GM18505 (cell line): ENCODE results near the gene RGS6.

ENCODE experiments used
- ATAC-seq: cut with Tn5 transposase; IDR thresholded peaks from one replicate; pipeline ENCODE4 v1.9.1; 2021; ENCODE audit not compliant: unreplicated experiment
- POLR2A ChIP-seq: IDR thresholded peaks from 4 replicates; pipeline ENCODE4 v1.6.1; 2011; ENCODE audit warnings: borderline replicate concordance; ENCODE audit not compliant: insufficient read depth, insufficient read length; ENCODE audit errors: extremely low read depth

Gene RGS6

GRCh38 chr14:72008666-72009065 lies 76.4 kb downstream of the RGS6 start:
- TF ChIP-seq POLR2A = no peak
- ATAC-seq = no peak

GRCh38 chr14:72010474-72010873 lies 78.2 kb downstream of the RGS6 start:
- TF ChIP-seq POLR2A = no peak
- ATAC-seq = no peak

- no peak for ATAC-seq
- no peak for TF ChIP-seq POLR2A
These were observed 81.6 kb downstream of the RGS6 start for GRCh38 chr14:72013721-72014345.

GRCh38 chr14:72014486-72014885 lies 82.3 kb downstream of the RGS6 start:
- no peak for TF ChIP-seq POLR2A
- ATAC-seq = no peak

- TF ChIP-seq POLR2A = no peak
- ATAC-seq = no peak
These were observed 85.1 kb downstream of the RGS6 start for GRCh38 chr14:72017290-72017689.

GRCh38 chr14:72023128-72024042 lies 91.2 kb downstream of the RGS6 start:
- TF ChIP-seq POLR2A = no peak
- ATAC-seq = no peak

GRCh38 chr14:72024043-72024407 lies 91.8 kb downstream of the RGS6 start:
- no peak for ATAC-seq
- no peak for TF ChIP-seq POLR2A

- ATAC-seq = no peak
- TF ChIP-seq POLR2A = no peak
These were observed 92.3 kb downstream of the RGS6 start for GRCh38 chr14:72024504-72024903.

- ATAC-seq = no peak
- no peak for TF ChIP-seq POLR2A
These were observed 94.3 kb downstream of the RGS6 start for GRCh38 chr14:72026536-72026935.

- no peak for TF ChIP-seq POLR2A
- ATAC-seq = no peak
These were observed 94.8 kb downstream of the RGS6 start for GRCh38 chr14:72027061-72027460.

- no peak for ATAC-seq
- no peak for TF ChIP-seq POLR2A
These were observed 101.1 kb downstream of the RGS6 start for GRCh38 chr14:72033365-72033764.

GRCh38 chr14:72040528-72040927 lies 108.3 kb downstream of the RGS6 start:
- ATAC-seq = no peak
- no peak for TF ChIP-seq POLR2A

- ATAC-seq = no peak
- TF ChIP-seq POLR2A = no peak
These were observed 113.0 kb downstream of the RGS6 start for GRCh38 chr14:72045271-72045670.

- ATAC-seq = no peak
- TF ChIP-seq POLR2A = no peak
These were observed 113.7 kb downstream of the RGS6 start for GRCh38 chr14:72045885-72046284.
